Measurements from ENCODE around the gene PRRG1. TPM values are rescaled to one million over a fixed set of nuclear protein-coding genes. Genes with fewer than 3 reads are reported as not detected.
"Not testable (repeated sequence)": the region's sequence is repeated elsewhere in the genome, so short reads cannot be mapped to it uniquely, and the experiment has no call there.

The PRRG1 gene
- total and polyA plus RNA-seq, 8 donors: 8.6 to 15.0 (median 13.2) TPM

DNA sequence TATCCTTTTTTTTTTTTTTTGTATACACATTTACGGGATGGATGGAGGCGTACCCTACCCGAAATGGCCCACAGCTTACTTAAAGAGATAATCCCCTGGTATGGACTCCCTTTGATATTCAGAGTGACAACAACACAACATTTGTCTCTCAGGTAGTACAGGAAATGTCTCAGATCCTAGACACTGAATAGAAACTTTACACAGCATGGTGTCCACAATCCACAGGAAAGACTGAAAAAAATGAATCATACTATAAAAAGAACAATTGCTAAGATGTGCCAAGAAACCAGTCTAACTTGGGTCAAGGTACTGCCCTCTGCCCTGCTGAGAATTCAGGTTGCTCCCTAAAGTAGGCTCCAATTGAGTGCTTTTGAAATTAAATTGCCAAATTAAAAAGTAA lies 121.5 kb downstream of the PRRG1 start:
- H3K27ac ChIP-seq: no peak overlapping the region
- no peaks in the 10 kb centered on the region for H3K36me3 ChIP-seq
- TF ChIP-seq, protein P1, sequence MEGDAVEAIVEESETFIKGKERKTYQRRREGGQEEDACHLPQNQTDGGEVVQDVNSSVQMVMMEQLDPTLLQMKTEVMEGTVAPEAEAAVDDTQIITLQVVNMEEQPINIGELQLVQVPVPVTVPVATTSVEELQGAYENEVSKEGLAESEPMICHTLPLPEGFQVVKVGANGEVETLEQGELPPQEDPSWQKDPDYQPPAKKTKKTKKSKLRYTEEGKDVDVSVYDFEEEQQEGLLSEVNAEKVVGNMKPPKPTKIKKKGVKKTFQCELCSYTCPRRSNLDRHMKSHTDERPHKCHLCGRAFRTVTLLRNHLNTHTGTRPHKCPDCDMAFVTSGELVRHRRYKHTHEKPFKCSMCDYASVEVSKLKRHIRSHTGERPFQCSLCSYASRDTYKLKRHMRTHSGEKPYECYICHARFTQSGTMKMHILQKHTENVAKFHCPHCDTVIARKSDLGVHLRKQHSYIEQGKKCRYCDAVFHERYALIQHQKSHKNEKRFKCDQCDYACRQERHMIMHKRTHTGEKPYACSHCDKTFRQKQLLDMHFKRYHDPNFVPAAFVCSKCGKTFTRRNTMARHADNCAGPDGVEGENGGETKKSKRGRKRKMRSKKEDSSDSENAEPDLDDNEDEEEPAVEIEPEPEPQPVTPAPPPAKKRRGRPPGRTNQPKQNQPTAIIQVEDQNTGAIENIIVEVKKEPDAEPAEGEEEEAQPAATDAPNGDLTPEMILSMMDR (IDR thresholded peaks at IDR 0.05): no peak
- H3K27me3 ChIP-seq: no peaks in the 10 kb centered on the region
- no peaks in the 10 kb centered on the region for H3K9me3 ChIP-seq
- no peak overlapping the region for H3K4me3 ChIP-seq
- no peak for DNase-seq
- intact Hi-C loops (cut with DNase I): no loop called here
- H3K4me1 ChIP-seq: no peaks in the 10 kb centered on the region
- ATAC-seq: no peak

DNA sequence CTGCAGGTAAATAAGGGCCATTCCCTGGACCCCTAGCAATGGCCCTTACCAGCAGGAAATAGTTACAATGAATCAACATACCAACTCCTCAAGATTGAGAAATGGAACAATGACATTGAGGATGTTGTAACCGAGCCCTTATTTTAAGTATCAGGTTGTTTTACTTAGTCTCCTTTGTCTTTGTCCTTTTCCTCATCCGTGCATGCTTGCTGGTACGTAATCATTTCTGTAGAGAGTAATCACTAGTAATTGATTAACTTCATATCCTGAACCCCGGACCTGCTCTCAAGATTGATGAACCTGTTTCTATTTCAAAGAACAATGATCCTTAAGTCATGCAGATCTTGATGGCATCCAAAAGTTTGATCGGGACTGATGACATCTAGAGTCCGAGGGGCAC lies 123.7 kb downstream of the PRRG1 start:
- no peaks in the 10 kb centered on the region for H3K36me3 ChIP-seq
- H3K4me1 ChIP-seq: no peaks in the 10 kb centered on the region
- H3K4me3 ChIP-seq: no peak overlapping the region
- ATAC-seq (no peak), DNase-seq (no peak)
- no peaks in the 10 kb centered on the region for H3K9me3 ChIP-seq
- intact Hi-C loops (cut with DNase I): no loop called here
- TF ChIP-seq, protein P1 (IDR thresholded peaks at IDR 0.05): no peak
- no peaks in the 10 kb centered on the region for H3K27me3 ChIP-seq
- no peak overlapping the region for H3K27ac ChIP-seq

GRCh38 chrX:37474478-37474877 lies 125.3 kb downstream of the PRRG1 start:
- H3K36me3 ChIP-seq: no peaks in the 10 kb centered on the region
- no peaks in the 10 kb centered on the region for H3K9me3 ChIP-seq
- no peaks in the 10 kb centered on the region for H3K4me1 ChIP-seq
- DNase-seq (no peak), ATAC-seq (no peak)
- H3K4me3 ChIP-seq: no peak overlapping the region
- intact Hi-C loops (cut with DNase I): no loop called here
- H3K27ac ChIP-seq: no peak overlapping the region
- TF ChIP-seq, protein P1 (IDR thresholded peaks at IDR 0.05): no peak
- H3K27me3 ChIP-seq: no peaks in the 10 kb centered on the region

- DNase-seq: no peak
- H3K4me3 ChIP-seq: no peak overlapping the region
- no peaks in the 10 kb centered on the region for H3K27me3 ChIP-seq
- no peaks in the 10 kb centered on the region for H3K4me1 ChIP-seq
- no peak overlapping the region for H3K27ac ChIP-seq
- ATAC-seq: no peak
- no peaks in the 10 kb centered on the region for H3K36me3 ChIP-seq
- TF ChIP-seq, protein P1 (IDR thresholded peaks at IDR 0.05): no peak
- no peaks in the 10 kb centered on the region for H3K9me3 ChIP-seq
- intact Hi-C loops (cut with DNase I): no loop called here
Measured at GRCh38 chrX:37476571-37477170, 127.5 kb downstream of the PRRG1 start.

DNA sequence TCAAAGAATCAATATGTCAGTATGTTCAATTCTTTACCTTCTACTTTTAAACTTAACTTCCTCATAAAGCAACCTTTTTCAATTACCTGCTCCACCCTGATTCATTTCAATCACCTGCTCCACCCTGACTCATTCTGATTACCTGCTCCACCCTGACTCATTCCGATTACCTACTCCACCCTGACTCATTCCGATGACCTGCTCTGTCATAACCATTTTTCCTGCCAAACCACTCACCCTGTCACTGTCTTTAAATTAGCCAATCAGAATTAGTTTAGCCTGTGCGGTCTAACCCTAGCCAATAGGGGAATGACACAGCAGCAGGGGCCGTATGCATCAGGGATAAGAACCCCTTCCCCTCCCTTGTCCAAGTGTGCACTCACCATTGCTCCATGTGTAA lies 135.2 kb downstream of the PRRG1 start:
- ATAC-seq; H3K9me3 ChIP-seq; H3K4me1 ChIP-seq; H3K27ac ChIP-seq; H3K4me3 ChIP-seq; H3K27me3 ChIP-seq; DNase-seq; intact Hi-C loops (cut with DNase I); H3K36me3 ChIP-seq: not testable (repeated sequence)

GRCh38 chrX:37485429-37485828 lies 136.3 kb downstream of the PRRG1 start:
- no peaks in the 10 kb centered on the region for H3K27me3 ChIP-seq
- DNase-seq: no peak
- no peaks in the 10 kb centered on the region for H3K9me3 ChIP-seq
- no peak overlapping the region for H3K4me3 ChIP-seq
- no peaks in the 10 kb centered on the region for H3K36me3 ChIP-seq
- H3K27ac ChIP-seq: no peak overlapping the region
- no peak for ATAC-seq
- TF ChIP-seq, protein P1 (IDR thresholded peaks at IDR 0.05): no peak
- H3K4me1 ChIP-seq: no peaks in the 10 kb centered on the region
- intact Hi-C loops (cut with DNase I): no loop called here

Measured in left lung (tissue), 10 donors.